ENCODE measurements around the gene REXO1.

DNA sequence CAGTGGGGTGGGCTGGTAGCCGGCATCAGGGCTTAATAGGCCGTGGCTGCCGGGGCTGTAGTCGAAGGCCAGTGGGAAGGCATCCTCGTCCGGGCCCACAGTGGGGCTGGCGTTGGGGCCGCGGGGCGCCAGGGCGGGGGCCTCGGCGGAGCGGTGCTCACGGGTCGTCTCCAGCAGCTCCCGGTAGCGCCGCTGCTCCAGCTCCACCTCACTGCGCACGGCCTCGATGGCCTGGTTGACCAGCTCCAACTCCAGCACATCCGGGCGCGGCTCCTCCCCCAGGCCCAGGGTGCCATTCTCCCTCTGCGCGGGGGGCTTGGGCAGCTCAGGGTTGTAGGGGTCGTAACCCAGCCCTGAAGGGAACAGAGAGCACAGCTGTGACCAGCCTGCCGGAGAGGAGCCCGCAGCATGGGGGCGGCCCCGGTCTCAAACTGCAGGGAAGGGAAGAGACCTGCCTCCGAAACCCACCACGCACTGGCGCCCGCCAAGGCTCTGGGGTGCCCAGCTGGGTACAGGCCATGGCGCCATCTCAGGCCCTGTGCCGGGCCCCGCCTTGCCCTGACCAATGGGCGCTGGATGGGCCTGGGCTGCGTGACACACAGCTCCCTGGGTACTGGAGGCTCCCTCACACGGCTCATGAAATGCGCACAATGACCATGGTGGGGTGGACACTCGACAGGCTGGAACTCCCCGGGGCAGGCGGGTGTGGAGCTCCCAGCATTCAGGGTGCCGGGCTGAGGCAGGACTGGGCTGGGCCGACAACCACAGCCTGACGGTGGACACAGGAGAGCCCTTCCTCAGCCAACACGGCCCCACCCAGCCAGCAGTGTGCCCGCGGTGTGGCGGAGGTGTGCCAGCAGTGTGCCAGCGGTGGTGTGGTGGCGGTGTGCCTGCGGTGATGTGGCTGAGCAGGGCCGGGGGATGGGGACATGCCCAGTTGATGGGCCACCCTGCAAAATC lies 19.7 kb downstream of the REXO1 start:
- no peak for TF ChIP-seq POLR2A (IDR thresholded peaks at IDR 0.05)
- TF ChIP-seq, protein P1, sequence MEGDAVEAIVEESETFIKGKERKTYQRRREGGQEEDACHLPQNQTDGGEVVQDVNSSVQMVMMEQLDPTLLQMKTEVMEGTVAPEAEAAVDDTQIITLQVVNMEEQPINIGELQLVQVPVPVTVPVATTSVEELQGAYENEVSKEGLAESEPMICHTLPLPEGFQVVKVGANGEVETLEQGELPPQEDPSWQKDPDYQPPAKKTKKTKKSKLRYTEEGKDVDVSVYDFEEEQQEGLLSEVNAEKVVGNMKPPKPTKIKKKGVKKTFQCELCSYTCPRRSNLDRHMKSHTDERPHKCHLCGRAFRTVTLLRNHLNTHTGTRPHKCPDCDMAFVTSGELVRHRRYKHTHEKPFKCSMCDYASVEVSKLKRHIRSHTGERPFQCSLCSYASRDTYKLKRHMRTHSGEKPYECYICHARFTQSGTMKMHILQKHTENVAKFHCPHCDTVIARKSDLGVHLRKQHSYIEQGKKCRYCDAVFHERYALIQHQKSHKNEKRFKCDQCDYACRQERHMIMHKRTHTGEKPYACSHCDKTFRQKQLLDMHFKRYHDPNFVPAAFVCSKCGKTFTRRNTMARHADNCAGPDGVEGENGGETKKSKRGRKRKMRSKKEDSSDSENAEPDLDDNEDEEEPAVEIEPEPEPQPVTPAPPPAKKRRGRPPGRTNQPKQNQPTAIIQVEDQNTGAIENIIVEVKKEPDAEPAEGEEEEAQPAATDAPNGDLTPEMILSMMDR (IDR thresholded peaks at IDR 0.05) = no peak

Data from testis (tissue), 2 donors.